ENCODE measurements around the gene DDX3X. TPM values are rescaled to one million over a fixed set of nuclear protein-coding genes. Genes with fewer than 3 reads are reported as not detected.

DDX3X gene
- total and polyA plus RNA-seq, 2 experiments from 2014 or later, result 124 to 202 TPM

DNA sequence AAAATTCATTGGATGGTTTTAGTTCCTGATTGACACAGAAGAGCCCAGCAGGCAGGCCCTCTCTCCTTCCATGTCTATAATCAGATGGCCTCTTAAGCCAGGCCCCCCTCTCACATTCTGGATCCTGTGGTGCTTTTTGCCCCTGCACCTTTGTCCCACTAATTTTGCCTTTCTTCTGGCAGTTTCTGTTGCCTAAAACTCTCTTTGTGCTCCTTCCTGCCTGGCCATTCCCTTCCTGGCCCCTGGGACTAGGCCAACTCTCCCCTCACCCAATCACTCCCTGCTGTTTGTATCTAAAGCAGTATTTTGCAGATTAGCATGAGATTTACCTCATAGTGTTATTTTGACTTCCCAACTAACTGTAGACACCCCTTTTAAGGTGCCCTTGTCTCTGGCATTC, 42.7 kb upstream of the DDX3X start:
- Histone ChIP-seq H3K36me3 (replicated peaks; ENCODE audit: insufficient read depth, low read depth) (no peaks in the 10 kb centered on the region), H3K27me3 (no peaks in the 10 kb centered on the region), H3K4me2 (no peak overlapping the region), H3K9me2 (replicated peaks; ENCODE audit: insufficient read depth) (no peaks in the 10 kb centered on the region), H4K20me1 (ENCODE audit: insufficient read depth, poor library complexity, severe bottlenecking) (no peaks in the 10 kb centered on the region), H3K4me3 (no peak overlapping the region), H3K27ac (no peak overlapping the region), H3K9me3 (ENCODE audit: low read depth) (no peaks in the 10 kb centered on the region), H2AFZ (no peak overlapping the region), H3K79me2 (no peaks in the 10 kb centered on the region), H3K4me1 (ENCODE audit: insufficient read depth) (no peaks in the 10 kb centered on the region)
- TF ChIP-seq EZH2 (IDR thresholded peaks at IDR 0.05; ENCODE audit: borderline replicate concordance) (no peak), CTCF (IDR thresholded peaks at IDR 0.05; ENCODE audit: poor library complexity) (no peak), EZH2phosphoT487 (IDR thresholded peaks at IDR 0.05; ENCODE audit: low read depth, severe bottlenecking, unreplicated experiment) (no peak)
- no peak for DNase-seq (ENCODE audit: low spot score)

DNA sequence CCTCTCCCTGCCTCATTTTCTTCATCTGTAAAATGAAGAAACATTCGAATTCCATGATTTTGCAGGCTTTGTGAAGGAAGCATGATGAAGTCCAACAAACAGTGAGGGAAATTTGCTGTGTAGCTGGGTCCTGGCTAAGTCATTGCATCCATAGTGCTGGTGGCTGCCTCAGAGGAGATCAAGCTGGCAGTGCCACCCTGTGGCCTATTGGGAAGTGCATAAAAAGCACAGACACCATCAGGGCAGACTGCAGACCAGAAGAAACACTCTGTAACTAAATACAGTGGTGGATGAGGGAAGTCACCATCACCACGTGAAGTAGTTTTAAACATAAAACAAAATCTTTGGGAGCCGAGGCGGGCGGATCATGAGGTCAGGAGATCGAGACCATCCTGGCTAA, 40.7 kb upstream of the DDX3X start:
- Histone ChIP-seq H3K4me2 (no peak overlapping the region), H2AFZ (no peak overlapping the region), H3K27me3 (no peaks in the 10 kb centered on the region), H3K27ac (no peak overlapping the region), H3K4me1 (ENCODE audit: insufficient read depth) (no peaks in the 10 kb centered on the region), H3K79me2 (no peaks in the 10 kb centered on the region), H3K36me3 (replicated peaks; ENCODE audit: insufficient read depth, low read depth) (no peaks in the 10 kb centered on the region), H3K9me3 (ENCODE audit: low read depth) (no peaks in the 10 kb centered on the region), H3K9me2 (replicated peaks; ENCODE audit: insufficient read depth) (no peaks in the 10 kb centered on the region), H4K20me1 (ENCODE audit: insufficient read depth, poor library complexity, severe bottlenecking) (no peaks in the 10 kb centered on the region), H3K4me3 (no peak overlapping the region)
- TF ChIP-seq CTCF (IDR thresholded peaks at IDR 0.05; ENCODE audit: poor library complexity) (no peak), EZH2 (IDR thresholded peaks at IDR 0.05; ENCODE audit: borderline replicate concordance) (no peak), EZH2phosphoT487 (IDR thresholded peaks at IDR 0.05; ENCODE audit: low read depth, severe bottlenecking, unreplicated experiment) (no peak)
- WGBS (ENCODE audit: low lambda C conversion rate, missing lambda C conversion rate), result 89% methylated on average over 6 of the region's 6 CpGs
- no peak for DNase-seq (ENCODE audit: low spot score)

DNA sequence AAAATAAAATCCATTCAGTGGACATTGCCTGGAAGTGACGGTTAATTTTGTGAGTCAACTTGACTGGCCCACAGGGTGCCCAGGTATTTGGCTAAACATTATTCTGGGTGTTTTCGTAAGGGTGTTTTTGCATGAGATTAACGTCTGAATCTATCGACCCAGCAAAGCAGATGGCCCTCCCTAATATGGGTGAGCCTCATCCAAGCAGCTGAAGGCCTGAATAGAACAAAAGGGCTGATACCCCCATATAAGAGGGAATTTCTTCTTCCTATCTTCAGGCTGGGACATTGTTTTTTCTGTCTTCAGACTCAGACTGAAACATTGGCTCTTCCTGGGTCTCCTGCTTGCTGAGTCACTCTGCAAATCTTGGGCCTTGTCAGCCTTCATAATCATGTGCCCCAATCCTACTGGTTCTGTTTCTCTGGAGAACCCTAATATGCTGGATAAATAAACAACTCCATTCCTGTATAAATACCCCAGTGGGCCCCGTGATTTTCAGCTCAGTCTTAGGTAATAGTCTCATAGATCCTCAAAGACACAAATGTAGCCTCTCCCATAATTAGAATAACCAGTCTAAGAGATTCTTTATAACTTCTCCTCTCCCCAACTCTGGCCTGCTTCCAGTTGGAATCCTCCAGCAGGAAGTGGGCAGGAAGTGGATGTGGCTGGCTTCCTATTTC, 33.1 kb upstream of the DDX3X start:
- Histone ChIP-seq H2AFZ (no peak overlapping the region), H3K4me2 (no peak overlapping the region), H4K20me1 (ENCODE audit: insufficient read depth, poor library complexity, severe bottlenecking) (no peaks in the 10 kb centered on the region), H3K27ac (peak overlapping the region; percentile 46), H3K9me2 (replicated peaks; ENCODE audit: insufficient read depth) (no peaks in the 10 kb centered on the region), H3K9me3 (ENCODE audit: low read depth) (no peaks in the 10 kb centered on the region), H3K4me1 (ENCODE audit: insufficient read depth) (no peaks in the 10 kb centered on the region), H3K36me3 (replicated peaks; ENCODE audit: insufficient read depth, low read depth) (no peaks in the 10 kb centered on the region), H3K27me3 (no peaks in the 10 kb centered on the region), H3K79me2 (no peaks in the 10 kb centered on the region), H3K4me3 (no peak overlapping the region)
- no peak for DNase-seq (ENCODE audit: low spot score)
- TF ChIP-seq EZH2phosphoT487 (IDR thresholded peaks at IDR 0.05; ENCODE audit: low read depth, severe bottlenecking, unreplicated experiment), result no peak
- TF ChIP-seq CTCF (IDR thresholded peaks at IDR 0.05; ENCODE audit: poor library complexity), result no peak
- TF ChIP-seq EZH2 (IDR thresholded peaks at IDR 0.05; ENCODE audit: borderline replicate concordance), result no peak
- 80% methylated on average over 5 of the region's 5 CpGs for WGBS (ENCODE audit: low lambda C conversion rate, missing lambda C conversion rate)
